Stimulated activated CD4-positive, alpha-beta T cell treated with anti-CD3 and anti-CD28 coated beads, TNF-alpha, amount 100 ng/mL, for 4 hours (primary cell): ENCODE results near the gene ACACB.
A peak's percentile ranks its signal among the peaks of the same experiment; 100 is the strongest.

Source experiments
- DNase-seq, 3 experiments: peaks; one replicate each; pipeline ENCODE4 v3.0.0-alpha.2; 2020; ENCODE audit warnings: low read depth in 3 of 3

The ACACB gene

DNA sequence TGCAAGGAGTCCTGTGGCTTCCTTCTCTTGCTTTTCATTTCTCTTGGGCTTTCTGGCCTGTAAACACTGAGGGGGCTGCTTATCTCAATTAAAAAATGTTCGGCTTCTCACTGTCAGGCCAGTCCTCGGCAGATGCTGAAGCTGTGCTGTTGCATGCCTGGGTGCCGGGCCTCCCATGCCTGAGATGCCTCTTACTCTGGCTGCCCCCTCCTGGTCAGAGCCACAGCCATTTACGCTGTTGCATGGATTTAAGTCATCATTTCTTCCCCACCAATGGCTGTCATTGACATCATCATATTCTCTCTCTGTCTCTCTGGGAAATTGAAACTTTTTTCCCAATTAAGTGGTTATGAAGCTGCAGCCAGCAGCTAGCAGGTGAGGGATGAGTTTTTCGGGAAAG, 139.0 kb downstream of the ACACB start:
- no peak for DNase-seq

- DNase-seq: no peak
These were observed 139.6 kb downstream of the ACACB start for GRCh38 chr12:109256011-109256410.

- DNase-seq: no peak
These were observed 141.8 kb downstream of the ACACB start for GRCh38 chr12:109258201-109258600.

DNA sequence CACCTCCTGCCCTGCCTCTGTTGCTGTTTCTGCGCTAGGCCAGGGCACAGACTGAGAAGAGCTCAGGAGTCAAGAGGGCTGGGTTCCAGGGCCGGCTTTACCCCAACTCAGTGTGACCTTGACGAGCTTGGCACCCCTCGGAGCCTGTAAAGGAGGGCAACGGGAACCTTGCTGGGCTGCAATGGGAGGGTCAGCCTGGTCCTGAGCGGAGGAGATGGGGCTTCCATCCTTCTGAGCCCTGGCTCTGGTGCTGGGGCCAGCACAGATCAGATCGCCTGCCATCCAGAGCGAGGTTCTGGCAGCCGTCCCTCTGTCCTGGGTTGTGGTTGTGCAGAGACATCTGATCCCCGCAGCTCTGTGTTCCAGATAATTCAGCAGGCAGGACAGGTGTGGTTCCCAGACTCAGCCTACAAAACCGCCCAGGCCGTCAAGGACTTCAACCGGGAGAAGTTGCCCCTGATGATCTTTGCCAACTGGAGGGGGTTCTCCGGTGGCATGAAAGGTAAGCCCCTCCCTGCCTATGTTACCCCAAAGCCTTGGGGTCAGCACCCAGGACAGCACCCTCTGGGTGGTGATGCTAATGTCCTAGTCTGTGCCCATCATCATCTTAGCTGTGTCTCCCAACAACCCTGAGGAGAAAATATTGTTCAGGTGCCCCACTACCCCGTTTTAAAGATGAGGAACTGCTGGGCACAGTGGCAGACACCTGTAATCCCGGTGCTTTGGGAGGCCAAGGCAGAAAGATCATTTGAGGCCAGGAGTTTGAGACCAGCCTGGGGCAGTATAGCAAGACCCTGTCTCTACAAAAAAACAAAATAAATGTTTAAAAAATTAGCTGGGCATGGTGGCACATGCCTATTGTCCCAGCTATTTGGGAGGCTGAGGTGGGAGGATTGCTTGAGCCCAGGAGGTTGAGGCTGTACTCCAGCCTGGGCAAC, 142.5 kb downstream of the ACACB start:
- DNase-seq: no peak

DNA sequence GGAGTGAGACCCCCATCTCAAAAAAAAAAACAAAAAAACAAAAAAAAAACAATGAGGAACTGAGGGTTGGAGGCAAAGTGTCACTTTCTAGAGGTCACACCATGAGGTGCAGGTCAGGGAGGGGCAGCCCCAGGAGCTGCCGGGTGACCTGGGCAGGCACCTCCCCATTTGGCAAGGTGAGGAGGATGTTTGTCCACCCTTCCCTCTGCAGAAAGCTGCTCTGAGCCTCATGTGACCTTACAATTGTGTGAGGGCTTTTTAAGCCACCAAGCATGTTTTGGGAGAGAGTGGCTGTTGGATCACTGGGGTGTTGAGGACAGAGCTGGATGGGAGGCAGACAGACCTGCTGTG, 143.1 kb downstream of the ACACB start:
- DNase-seq: no peak

DNA sequence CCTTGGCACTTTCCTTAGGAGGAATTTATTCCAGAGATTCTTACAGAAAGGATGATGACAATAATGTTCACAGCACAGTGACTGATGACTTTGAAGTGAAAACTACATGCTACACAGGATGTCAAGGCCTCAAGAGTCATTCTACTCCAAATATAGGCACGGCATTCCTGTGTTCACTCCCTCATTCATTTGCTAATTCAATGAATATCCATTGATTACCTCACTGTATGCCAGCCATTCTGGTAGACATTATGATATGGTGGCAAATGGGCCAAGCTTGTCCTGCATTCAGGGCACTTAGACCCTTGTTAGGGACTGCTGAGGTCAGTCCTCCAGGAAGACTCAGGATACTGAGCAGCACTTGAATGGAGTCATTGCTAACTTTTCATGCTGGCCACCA, 144.7 kb downstream of the ACACB start:
- no peak for DNase-seq

GRCh38 chr12:109261939-109262338, 145.6 kb downstream of the ACACB start:
- no peak for DNase-seq

DNA sequence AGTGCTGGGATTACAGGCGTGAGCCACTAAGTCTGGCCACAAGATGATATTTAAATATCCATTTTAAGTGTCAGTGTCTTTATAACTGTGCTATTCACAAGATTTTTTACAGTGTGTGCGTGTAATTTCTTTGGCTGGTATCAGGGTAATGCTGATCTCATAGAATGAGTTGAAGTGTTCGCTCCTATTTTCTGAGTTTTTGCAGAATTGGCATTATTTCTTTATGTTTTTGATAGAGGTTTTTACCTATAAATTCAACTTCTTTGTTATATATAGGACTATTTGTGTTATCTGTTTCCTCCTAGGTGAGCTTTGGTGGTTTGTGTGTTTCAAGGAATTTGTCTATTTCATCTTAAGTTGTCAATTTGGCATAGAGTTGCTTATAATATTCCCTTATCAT, 147.1 kb downstream of the ACACB start:
- no peak for DNase-seq

- peak in 2 of 3 experiments; percentile 8 to 12 for DNase-seq
These were observed 147.9 kb downstream of the ACACB start for GRCh38 chr12:109264095-109264942.

DNA sequence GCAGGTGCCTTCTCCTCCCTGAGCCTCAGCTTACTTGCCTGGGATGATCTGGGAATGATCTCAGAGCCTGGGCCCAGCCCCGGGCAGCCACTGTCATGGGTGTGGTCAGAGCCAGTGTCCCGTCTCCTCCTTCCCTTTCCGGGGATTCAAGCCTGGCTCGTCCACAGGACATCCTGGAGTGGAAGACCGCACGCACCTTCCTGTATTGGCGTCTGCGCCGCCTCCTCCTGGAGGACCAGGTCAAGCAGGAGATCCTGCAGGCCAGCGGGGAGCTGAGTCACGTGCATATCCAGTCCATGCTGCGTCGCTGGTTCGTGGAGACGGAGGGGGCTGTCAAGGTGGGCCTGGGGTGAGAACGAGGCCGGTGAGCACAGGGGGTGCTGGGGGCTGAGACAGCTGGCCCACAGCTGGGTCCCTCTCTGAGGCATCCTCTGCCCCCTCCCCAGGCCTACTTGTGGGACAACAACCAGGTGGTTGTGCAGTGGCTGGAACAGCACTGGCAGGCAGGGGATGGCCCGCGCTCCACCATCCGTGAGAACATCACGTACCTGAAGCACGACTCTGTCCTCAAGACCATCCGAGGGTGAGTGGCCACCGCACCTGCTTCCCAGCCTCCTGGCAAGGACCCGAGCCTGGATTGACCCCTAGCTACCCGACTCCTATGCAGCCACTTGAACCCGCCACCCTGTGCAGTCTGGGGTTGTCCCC, 148.7 kb downstream of the ACACB start:
- DNase-seq: no peak

DNA sequence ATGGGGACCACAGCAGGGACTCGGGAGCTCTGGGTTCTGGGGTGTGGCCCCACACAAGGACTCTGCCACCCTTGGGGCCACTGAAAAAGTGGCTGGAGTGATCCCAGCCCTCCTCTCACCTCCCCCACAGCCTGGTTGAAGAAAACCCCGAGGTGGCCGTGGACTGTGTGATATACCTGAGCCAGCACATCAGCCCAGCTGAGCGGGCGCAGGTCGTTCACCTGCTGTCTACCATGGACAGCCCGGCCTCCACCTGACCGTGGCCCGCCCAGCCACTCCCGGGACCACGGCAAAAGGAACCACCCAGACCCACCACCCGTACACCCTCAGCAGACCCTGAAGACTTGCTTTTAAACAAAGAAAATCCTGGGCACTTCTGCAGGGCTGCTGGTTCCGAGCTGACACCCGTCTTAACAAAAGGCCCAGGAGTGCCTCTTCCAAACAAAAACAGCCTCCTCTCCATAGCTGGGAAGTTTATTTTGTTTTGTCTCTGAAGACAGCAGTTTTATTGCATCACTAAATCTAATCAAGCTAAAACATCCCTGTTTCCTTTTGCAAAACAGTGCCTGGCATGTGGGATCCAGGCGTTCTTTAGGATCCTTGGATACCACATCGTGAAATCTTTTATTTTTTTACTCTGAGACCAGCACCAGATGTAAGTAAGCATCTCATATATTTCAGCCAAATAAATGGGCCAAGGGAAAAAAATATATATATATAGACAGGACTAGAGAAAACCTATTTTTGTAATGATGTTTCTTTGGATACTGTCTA, 149.9 kb downstream of the ACACB start:
- no peak for DNase-seq

DNA sequence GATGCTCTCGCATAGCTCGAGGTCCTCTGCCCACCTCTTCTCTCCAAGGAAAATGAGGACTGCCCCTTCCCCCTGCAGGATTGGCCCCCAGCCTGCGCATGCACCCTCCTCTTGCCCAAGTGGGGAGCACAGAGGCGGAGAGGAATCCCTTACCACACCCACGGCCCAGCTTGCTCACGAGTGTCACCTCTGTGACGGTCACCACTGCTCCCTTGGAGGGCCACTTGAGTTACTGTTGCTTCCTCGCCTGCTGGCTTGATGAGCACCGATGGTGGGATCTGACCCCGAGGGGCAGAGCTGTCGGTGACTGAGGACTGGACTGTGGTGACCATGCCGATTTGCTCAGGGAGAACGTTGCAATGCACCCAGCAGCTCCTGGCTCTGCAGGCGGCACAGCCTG, 151.0 kb downstream of the ACACB start:
- DNase-seq: no peak

GRCh38 chr12:109268896-109269295, 152.5 kb downstream of the ACACB start:
- DNase-seq: no peak

- DNase-seq: no peak
These were observed 153.0 kb downstream of the ACACB start for GRCh38 chr12:109269428-109269827.

GRCh38 chr12:109270494-109270893, 154.1 kb downstream of the ACACB start:
- DNase-seq: no peak

DNA sequence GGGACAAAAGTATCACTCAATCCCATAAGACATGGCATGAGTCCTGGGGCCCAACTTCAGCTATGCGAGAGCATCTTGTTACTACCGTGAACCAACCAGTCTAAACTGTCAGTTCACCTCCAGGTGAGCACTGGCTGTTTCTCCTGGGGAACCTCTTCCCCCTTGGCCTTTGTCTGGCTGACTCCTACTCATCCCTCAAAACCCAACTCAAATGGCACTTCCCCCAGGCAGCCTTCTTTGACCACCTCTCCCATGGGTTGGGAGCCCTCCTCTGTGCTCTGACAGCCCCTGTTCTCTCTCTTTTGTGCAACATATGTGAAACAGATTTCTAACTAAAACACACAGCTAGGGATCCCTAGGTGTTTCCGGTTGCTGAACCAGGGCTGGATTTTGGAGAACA, 155.0 kb downstream of the ACACB start:
- no peak for DNase-seq

DNA sequence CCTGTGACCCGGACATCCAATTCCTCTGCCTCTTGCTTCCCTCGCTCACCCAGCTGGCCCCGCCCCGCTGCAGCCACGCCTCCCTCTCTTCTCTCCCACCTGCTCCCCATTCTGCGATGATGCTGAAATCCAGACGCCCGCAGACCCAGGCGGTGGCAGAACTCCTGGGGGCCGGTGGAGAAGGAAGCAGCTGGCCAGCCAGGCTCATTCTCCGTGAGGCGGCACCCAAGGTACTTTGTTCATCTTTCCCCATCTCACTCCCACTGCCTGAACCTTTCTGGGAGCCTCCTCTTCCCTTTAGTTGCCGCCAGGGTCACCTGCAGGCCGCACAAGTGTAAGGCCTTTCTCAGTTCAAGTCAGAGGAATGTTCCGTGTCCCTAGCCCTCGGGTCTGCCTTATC, 157.0 kb downstream of the ACACB start:
- no peak for DNase-seq

- no peak for DNase-seq
These were observed 158.0 kb downstream of the ACACB start for GRCh38 chr12:109274381-109274780.

GRCh38 chr12:109275173-109275572, 158.8 kb downstream of the ACACB start:
- DNase-seq: no peak

DNA sequence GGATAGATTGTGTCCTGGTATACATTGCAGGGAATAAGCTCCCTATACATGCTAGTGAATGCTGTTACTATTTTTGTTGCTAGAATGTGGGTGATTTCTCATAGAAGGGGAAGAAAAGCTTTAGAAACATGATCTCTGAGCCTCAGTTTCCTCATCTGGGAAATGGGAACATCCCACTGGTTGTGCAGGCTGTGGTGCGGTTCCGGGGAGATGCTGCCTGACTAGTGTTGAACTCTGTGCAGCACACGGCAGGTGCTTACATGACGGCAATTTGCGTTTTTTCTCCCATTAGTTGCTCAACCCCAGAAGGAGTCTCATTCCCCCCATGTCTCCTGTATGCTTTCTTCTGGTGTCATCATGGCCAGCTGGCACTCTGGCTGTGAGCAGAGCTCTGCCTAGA, 159.8 kb downstream of the ACACB start:
- DNase-seq: no peak

DNA sequence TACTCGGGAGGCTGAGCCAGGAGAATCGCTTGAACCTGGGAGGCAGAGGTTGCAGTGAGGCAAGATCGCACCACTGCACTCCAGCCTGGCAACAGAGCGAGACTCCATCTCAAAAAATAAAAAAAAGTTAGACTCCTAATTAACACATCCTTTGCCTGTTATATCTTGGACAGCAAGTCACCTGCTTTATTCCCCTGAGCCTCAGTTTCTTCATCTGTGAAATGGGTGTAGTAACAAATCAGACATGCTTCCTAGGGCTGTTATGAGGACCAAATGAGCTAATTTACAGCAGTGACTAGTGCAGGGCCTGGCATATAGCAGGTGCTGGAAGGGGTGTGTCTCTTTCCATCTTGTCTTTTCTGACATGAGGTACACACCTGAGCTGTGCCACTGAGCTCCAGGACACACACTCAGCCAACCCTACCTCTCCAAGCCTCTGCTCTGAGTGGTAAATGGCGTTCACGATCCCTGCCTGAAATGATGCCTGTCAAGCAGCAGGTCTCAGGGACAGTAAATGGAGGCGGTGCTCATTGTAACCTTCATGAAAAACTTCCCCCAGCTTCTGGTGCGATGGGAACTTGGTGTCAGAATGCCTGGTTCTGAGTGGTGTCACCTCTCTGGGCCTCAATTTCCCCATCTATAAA, 161.0 kb downstream of the ACACB start:
- DNase-seq: no peak
